ENCODE results near the gene EFCAB12. TPM values are rescaled to one million over a fixed set of nuclear protein-coding genes. Genes with fewer than 3 reads are reported as not detected.
A peak's percentile ranks its signal among the peaks of the same experiment; 100 is the strongest.

Gene EFCAB12
- 1 to 10 TPM; 1.7 to 6.2 (median 3.9) TPM for polyA plus RNA-seq (ENCODE audit: insufficient read depth in 1 of 5, insufficient read length in 5 of 5, low replicate concordance in 1 of 5)
- long read RNA-seq, donor 1, partial matches to known transcripts, result 63 of 63 reads
- long read RNA-seq, donor 1, other reads (novel, unspliced or antisense), result 0 of 63 reads
- long read RNA-seq, donor 2, partial matches to known transcripts, result 6 of 6 reads
- long read RNA-seq, donor 2, other reads (novel, unspliced or antisense), result 0 of 6 reads
- long read RNA-seq, donor 3, partial matches to known transcripts, result 67 of 67 reads
- long read RNA-seq, donor 3, other reads (novel, unspliced or antisense), result 0 of 67 reads
- long read RNA-seq, donor 4, result 0 reads
- long read RNA-seq, donor 5, partial matches to known transcripts, result 77 of 77 reads
- long read RNA-seq, donor 5, other reads (novel, unspliced or antisense), result 0 of 77 reads
- long read RNA-seq, donor 6, result 0 reads
- long read RNA-seq, donor 7, result 0 reads
- long read RNA-seq, donor 8, result 0 reads

DNA sequence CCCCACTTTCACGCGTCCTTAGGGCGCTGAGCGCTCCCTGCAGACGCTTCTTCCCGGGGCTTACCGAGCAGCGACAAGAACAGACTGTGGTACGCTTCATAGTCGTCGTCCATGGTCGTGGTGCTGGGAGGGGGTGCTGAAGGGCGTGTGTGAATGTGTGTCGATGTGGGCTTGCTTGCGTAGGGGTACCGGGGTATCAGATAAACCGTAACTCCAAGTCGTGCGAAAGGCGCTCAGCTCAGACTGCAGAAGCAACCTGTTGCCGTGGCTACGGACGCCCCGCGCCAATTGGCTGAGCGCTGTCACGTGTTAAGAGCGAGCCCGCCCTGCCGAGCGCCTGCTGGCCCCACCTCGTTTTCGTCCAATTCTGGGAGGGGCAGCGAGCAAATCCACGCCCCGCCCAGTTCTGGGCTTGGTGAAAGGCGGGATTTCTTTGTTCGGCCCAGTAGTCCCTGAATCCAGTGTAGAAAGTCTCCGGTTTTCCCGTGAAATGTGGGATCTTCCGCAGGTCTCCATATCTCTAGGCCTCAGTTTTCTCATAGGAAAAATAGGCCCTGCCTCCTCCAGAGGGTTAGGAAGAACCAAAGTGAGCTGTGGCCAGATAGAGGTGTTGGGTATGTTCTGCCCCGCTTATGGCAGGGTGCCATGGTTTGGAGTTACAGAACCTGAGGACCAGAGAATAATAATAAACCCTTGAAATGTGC is at the start of gene EFCAB12:
Gene EFCAB12, minus strand, starts transcription at position 261 of the 704 bp plus-strand sequence. Its CDS starts 148 bp downstream, at position 113.
- peak; percentile 86 to 90 for DNase-seq

DNA sequence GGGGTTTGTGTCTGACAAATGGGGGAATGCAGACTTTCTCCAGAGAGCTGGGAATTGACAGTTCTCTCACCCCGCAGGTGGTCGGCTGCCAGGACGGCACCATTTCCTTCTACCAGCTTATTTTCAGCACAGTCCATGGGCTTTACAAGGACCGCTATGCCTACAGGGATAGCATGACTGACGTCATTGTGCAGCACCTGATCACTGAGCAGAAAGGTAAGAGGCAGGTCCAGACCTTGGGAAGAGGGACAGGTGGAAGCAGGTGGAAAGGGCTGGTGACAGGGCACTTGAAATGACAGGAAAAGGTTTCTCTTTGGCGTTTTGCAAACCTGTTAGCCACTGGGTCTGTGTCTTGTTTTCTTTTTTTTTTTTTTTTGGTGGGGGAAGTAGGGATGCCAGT is 48.1 kb upstream of the EFCAB12 start:
- no peak for DNase-seq

DNA sequence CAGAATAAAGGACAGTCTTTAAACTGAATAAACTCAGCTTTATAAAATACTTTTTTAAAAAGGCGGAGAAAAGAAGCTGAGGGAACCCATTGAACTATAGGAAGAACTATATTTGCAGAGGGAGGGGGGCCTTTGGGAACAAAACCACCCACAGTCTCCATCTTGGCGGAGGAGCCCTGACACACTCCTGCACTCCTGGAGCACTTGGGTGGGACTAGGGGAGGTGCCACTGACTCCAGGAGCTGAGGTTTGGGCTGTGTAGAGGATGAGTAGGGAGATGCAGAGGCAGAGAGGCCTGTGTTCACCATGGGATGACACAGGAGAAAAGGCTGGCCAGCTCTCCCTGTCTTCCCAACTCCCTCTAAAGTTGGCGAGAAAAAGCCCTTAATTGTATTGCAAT is 47.4 kb upstream of the EFCAB12 start:
- no peak for DNase-seq

DNA sequence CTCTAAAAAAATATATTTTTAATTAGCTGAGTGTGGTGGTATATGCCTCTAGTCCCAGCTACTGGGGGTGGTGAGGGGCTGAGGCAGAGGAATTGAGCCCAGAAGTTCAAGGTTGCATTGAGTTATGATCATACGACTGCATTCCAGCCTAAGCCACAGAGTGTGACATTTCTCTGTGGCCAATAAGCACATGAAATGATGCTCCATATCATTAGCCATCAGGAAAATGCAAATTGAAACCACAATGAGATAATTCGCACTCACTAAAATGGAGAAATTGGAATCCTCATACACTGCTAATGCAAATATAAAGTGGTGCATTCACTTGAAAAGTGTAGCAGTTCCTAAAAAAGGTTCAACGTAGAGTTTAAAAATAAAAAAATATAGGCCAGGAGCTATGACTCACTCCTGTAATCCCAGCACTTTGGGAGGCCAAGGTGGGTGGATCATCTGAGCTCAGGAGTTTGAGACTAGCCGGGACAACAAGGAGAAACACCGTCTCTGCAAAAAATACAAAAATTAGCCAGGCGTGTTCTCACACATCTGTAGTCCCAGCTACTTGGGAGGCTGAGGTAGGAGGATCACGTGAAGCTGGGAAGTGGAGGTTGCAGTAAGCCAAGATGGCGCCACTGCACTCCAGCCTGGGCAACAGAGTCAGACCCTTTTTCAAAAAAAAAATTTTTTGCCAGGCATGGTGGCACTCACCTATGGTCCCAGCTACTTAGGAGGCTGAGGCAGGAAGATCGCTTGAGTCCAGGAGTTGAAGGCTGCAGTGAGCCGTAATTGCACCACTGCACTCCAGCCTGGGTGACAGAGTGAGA is 46.8 kb upstream of the EFCAB12 start:
- DNase-seq, result no peak

DNA sequence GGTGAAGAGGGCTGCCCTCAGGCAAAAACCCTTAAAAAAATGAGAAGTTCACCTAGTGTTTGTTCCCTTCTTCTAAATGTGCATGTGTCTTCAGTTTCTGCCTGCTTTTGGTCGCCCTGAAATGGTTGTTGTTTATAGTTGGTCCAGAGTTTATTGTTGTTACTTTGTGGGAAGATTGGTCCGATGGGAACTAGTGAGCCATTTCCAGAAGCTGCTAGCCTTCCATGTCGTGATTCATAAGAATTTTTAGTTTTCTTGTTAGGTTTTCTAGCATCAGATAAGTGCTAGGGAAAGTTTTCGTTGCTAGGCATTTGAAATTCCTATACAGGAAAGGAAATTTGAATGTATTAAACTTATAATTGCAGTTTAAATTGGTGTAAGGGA is 45.3 kb upstream of the EFCAB12 start:
- no peak for DNase-seq

DNA sequence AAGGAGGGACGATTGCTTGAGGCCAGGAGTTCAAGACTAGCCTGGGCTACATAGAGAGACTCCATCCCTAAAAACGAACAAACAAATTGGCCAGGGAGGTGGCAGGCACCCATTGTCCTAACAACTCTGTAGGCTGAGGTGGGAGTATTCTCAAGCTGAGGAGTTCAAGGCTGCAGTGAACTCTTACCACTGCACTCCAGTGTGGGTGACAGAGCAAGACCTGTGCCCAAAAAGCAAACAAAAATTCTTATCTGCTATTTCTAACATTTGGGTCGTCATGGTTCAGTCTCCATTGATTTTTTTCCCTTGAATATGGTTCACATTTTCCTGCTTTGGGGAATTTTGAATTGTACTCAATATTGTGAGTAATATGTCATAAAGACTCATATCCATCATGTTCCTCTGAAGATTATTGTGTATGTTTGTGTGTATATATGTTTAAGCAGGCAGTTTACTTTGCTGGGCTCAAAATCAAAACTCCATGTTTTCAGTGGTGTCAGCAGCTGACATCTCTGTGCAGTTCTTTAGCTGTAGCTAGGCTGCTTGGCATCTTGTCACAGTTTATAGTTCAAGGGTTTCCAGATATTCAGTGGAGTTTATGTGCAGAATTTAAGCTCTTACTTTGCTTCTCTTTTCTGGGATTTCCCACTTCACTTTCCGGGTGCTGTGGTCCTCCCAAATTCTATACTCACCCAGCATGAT is 44.8 kb upstream of the EFCAB12 start:
- no peak for DNase-seq

DNA sequence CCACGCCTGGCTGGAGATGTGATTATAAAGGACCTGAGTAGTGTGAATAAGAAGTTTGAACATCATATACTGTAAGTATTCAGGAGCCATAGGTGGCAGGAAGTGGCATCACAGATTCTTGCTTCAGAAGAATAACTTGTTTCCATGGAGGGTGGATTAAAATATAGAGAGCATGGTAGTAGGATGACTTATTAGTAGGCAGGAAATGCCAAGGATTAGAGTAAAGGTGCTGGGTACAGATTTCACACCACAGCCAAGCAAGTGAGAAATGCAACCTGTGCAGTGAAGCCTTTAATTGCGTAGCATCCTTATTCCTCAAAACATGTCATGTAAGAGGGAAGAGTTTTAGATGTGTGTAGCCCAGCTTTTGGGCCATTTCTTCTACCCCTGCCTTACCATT is 42.4 kb upstream of the EFCAB12 start:
- DNase-seq, result no peak

DNA sequence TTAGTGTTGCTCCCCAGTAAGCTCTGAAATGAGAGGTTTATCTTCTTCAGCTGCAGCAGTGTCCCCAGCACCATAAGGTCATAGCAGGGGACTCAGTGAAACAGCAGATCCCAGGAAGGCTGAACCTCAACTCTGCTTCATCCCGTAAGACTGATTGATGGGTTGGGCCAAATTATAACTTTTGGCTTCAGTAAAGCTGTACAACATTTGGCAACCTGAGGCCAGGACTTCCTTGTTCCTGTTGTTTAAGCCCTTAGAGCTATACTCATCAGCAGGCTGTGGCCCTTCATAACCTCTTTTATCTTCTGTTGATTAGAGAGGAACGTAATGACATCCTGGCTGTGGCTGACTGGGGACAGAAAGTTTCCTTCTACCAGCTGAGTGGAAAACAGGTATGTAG is 40.6 kb upstream of the EFCAB12 start:
- DNase-seq, result no peak

DNA sequence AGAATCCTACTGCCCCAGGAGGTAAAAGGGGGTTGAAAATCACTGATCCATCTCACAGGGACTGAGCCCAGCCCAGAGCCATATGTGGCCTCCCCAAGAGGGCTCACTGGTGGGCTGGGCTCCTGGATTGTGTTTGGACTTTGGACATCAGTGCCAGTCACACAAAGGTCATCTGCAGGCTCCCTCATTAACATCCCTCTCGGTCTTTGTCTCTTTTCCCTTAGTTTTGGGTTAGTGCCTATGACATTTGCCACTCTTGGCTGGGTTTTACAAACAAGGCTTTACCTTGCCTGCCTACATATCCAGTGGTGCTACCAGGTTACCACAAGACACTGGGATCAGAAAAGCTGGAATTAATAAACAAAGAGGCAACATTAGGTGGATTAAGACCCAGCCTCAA is 39.5 kb upstream of the EFCAB12 start:
- DNase-seq, result no peak

DNA sequence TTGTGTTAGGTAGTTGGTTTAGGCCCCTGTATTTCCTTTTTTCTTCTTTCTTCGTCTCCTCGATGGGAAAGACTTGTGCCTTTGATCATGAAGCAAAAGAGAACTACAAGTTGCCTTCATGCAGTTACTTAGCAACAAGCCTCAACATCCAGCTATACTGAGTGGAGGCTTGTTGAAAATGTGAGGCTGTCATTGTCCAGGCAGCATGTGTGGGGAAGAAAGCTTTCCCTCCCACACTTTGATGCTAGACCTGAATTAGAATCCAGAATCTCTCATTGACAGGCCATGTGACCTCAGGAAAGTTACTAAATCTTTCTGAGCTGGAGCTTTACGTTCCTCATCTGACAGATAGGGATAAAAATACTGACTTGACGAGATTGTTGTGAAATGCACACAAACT is 35.3 kb upstream of the EFCAB12 start:
- no peak for DNase-seq

DNA sequence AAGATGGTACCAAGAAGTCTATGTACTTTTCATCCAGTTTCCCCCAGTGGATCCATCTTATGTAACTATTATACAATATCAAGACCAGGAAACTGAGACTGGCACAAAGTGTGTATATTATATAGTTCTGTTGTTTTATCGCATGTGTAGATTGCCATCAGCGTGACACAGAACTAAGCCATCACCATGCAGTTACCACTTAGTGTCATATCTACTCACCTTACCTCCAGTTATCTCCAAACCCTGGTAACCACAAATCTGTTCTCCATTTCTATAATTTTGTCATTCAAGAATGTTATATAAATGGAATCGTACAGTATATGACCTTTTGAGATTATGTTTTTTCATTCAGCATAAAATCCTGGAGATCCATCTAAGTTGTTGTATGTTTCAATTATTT is 34.7 kb upstream of the EFCAB12 start:
- no peak for DNase-seq

DNA sequence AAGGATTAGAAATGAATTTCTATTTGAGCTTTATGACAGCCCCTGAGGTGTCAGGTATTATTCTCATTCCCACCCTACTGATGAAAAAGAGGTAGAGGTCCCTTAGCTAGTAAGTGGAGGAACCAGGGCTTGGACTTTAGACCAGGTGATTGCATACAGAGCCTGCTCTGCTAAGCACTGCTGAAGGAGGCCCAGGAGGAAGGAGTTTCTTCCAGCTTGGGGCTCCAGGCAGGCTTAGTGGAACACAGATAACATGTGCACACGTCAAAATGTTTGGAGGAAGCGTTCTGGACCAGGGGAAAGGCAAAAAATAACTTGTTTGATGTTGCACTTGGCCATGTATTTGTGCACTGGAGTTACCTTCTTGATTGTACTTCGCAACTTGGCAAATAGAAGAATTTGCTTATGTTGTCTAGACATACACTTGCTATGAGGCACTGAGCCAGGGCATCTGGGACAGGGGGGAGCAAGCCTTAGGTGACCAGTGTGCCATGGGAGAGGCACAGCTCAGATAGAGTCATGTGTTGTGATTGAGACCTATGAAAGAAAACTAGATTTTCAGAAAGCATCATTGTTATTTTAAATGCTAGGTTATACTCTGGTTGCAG is 34.0 kb upstream of the EFCAB12 start:
- DNase-seq, result no peak

DNA sequence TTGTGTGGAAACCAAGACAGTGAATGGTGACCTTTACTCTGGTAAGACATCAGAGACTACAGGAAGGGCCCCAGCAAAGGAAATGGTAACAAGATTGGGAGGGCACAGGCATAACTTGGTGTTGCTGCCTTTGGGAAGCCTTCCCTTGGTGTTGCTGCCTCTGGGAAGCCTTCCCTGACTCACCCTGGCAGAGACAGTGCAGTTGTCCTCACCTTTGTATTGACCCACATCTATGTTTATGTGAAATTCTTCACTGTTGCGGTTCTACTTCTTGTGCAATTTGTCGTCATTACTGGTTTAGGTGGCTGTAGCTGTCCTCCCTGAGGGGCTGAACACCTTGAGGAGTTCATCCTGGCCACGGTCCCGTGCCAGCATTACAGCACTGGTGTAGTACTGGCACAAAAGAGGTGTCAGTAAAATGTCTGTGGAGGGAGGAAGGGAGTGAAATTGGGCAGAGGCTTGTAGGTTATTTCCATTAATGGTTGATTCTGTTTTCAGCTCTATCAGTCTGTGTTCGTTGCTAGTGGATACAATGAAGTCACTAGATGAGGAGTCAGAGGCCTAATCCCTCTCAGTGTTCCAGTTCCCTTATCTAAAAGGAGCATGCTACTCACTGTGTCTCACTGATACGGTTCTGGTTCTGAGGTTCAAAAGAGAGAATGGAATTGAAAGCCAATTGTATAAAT is 33.2 kb upstream of the EFCAB12 start:
- no peak for DNase-seq

DNA sequence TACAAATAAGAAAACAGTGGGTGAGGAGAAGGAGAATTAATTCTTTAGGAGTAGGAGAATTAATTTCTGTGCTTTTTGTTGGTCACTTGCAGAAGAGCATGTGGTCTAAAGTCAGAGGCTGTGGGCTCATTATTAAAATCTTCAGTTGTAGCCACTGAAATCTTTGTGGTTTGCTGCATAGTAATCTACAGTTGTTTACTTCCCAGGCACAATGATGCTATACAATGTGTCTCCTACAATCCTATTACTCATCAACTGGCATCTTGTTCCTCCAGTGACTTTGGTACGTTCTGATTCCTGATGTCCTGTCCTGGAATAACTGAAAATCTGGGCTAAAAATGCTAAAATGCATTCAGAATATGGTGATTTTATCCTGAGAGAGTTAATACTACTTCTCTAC is 32.6 kb upstream of the EFCAB12 start:
- no peak for DNase-seq

DNA sequence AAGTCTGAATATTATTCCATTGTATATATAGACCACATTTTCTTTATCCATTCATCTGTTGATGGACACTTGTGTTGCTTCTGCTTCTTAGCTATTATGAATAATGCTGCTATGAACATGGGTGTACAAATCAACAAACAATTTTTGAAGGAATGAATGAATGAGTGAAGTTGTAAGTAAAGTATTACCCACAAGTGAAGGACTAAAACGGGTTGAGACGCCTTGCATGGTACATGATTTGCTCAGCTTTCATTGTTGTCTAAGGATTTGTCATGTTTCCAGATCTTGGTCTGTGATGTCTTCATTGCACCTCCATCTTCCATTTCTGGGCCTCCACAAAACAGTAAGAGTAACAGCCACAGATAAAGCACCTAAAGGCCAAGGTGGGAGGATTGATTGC is 32.1 kb upstream of the EFCAB12 start:
- DNase-seq, result no peak

DNA sequence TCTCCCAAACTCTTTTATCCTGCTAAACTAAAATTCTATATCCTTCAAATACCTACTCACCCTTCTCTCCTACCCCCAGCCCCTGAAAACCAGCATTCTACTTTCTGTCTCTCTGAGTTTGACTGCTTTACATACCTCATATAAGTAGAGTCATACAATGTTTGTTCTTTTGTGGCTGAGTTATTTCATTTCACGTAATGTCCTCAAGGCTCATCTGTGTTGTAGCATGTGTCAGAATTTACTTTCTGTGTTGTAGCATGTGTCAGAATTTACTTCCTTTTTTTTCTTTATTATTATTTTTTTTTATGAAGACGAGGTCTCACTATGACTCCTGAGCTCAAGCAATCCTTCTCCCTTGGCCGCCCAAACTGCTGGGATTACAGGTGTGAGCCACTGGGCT is 31.7 kb upstream of the EFCAB12 start:
- DNase-seq, result no peak

DNA sequence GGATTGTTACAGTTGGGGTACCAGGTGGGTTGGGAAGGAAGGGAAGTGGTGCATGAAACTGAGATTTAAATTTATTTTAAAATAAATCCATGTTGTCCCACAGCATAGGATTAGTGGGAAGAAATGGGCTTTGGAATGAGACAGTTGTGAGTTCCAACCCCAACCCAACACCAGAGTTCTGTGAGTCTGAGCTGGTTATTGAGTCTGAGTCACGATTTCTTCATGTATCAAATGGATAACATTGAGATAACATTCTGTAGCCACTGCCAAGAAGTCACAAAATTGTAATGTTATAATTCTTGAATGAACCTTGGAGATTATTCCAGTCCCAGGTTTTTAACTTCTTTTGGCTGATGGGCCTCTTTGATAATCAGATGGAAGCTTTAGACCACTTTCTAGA is 25.3 kb upstream of the EFCAB12 start:
- DNase-seq, result no peak

DNA sequence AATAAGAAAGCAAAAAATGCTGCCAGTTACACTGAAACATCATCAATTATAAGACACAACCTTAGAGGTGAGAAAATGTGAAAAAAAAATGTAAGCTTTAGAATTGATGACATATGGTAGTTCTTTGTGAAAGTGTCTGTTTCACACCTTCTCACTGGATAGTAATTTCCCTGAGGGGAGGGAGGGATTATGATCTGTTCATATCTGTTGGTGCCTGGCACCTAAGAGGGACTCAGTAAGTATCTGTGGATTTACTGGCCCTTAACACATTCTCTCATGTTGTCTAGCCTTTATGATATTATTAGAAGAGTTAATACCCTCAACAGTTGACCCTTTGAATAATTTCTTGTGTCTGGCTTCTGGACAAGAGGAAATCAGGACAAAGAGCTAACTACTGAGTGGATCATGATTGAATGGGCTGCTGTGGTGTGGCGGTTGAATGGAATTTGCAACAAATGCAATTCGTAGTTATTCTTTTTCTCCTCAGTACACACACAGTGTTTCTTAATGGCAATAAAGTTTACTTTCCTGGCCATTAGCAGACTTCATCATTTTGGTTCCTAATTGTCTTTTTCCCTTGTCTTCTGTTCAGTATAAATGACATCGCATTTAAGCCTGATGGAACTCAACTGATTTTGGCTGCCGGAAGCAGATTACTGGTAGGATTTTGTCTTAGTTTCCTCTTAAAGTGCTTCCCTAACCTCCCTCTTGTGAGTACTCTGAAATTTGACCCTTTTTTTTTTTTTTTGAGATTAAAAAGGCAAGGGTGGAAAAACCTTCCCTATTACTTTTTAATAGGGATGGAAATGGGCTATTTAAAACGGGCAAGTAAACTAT is 21.1 kb upstream of the EFCAB12 start:
- DNase-seq, result peak in 1 of 2 donors; percentile 23

DNA sequence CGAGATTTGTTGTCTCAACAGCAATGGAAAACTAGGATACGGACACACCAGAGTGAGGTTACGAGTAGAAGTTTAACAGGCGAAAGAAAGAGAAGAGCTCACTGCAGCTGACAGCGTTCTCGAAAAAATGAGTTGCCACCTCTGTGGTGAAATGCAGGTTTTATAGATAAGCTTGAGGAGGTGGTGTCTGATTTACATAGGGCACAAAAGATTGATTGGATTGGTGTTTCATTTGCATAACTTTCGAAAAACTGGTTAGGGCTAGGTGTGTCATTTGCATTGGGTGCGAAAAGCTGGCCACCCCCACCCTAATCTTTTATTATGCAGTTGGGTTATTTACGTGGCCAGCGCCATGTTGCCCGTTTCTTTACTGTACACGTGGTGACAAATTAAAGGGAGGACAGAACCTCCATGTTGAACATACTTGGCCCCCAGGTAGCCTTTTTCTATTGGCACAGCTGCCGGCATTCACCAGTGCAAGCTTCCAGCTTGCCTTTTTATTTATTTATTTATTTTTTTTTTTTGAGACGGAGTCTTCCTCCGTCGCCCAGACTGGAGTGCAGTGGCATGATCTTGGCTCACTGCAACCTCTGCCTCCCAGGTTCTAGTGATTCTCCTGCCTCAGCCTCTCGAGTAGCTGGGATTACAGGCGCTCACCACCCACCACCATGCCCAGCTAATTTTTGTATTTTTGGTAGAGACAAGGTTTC is 19.9 kb upstream of the EFCAB12 start:
- no peak for DNase-seq
